ENCODE measurements around the gene PSMA5.
A peak's percentile ranks its signal among the peaks of the same experiment; 100 is the strongest.
"Not testable (repeated sequence)": the region's sequence is repeated elsewhere in the genome, so short reads cannot be mapped to it uniquely, and the experiment has no call there.

Gene PSMA5

GRCh38 chr1:109426281-109427170 lies at the start of gene PSMA5:
TSS of gene PSMA5 (minus strand) at chr1:109426448. CDS start at chr1:109426330, 118 bp downstream.
- peak; percentile 92 to 95 for DNase-seq

- no peak for DNase-seq
These were observed 49.0 kb upstream of the PSMA5 start for GRCh38 chr1:109475261-109475660.

GRCh38 chr1:109474697-109475096 lies 48.4 kb upstream of the PSMA5 start:
- no peak for DNase-seq

- DNase-seq, result not testable (repeated sequence)
These were observed 47.2 kb upstream of the PSMA5 start for GRCh38 chr1:109473284-109474057.

GRCh38 chr1:109472779-109473178 lies 46.5 kb upstream of the PSMA5 start:
- DNase-seq, result no peak

- no peak for DNase-seq
These were observed 44.0 kb upstream of the PSMA5 start for GRCh38 chr1:109470245-109470644.

GRCh38 chr1:109468903-109469302 lies 42.7 kb upstream of the PSMA5 start:
- no peak for DNase-seq

GRCh38 chr1:109468061-109468460 lies 41.8 kb upstream of the PSMA5 start:
- DNase-seq, result no peak

GRCh38 chr1:109467301-109467777 lies 41.1 kb upstream of the PSMA5 start:
- DNase-seq, result no peak

- peak in 1 of 2 donors; percentile 46 for DNase-seq
These were observed 40.4 kb upstream of the PSMA5 start, which contains the start of gene SYPL2 for GRCh38 chr1:109466452-109467300. TSS of gene SYPL2 (plus strand) at chr1:109466546. CDS start at chr1:109466844, 298 bp downstream.

- no peak for DNase-seq
These were observed 39.8 kb upstream of the PSMA5 start for GRCh38 chr1:109466125-109466451.

- no peak for DNase-seq
These were observed 31.6 kb upstream of the PSMA5 start for GRCh38 chr1:109457819-109458218.

GRCh38 chr1:109454497-109455133 lies 28.4 kb upstream of the PSMA5 start:
- DNase-seq, result no peak

- DNase-seq, result no peak
These were observed 21.3 kb upstream of the PSMA5 start for GRCh38 chr1:109447524-109447923.

GRCh38 chr1:109445949-109446695 lies 19.9 kb upstream of the PSMA5 start:
- not testable (repeated sequence) for DNase-seq

GRCh38 chr1:109444346-109444745 lies 18.1 kb upstream of the PSMA5 start:
- no peak for DNase-seq

- DNase-seq, result no peak
These were observed 17.2 kb upstream of the PSMA5 start for GRCh38 chr1:109443476-109443875.

GRCh38 chr1:109441069-109441468 lies 14.8 kb upstream of the PSMA5 start:
- no peak for DNase-seq

- DNase-seq, result no peak
These were observed 12.6 kb upstream of the PSMA5 start for GRCh38 chr1:109438798-109439297.

- no peak for DNase-seq
These were observed 8.2 kb upstream of the PSMA5 start for GRCh38 chr1:109434484-109434883.

- DNase-seq, result no peak
These were observed 7.1 kb upstream of the PSMA5 start for GRCh38 chr1:109433322-109433721.

Data from stimulated activated CD4-positive, alpha-beta T cell treated with anti-CD3 and anti-CD28 coated beads, Interleukin-2, amount 100 ng/mL, for 24 hours (primary cell).